Ascending aorta (tissue), 2 donors: ENCODE measurements around the gene NEK11. TPM values are rescaled to one million over a fixed set of nuclear protein-coding genes. Genes with fewer than 3 reads are reported as not detected.

Experiments
- DNase-seq, 2 donors: peaks; one replicate each; pipeline ENCODE4 v3.0.0-alpha.2; 2019; ENCODE audit warnings: low spot score in 2 of 2
- H3K27ac ChIP-seq, 2 donors: fragments of 200-600 bp; sonication (generic); one replicate each; pipeline ENCODE4 v1.5.1; 2016 to 2017; ENCODE audit warnings: mild to moderate bottlenecking in 1 of 2
- H3K27me3 ChIP-seq: fragments of 200-600 bp; sonication (generic); one replicate; pipeline ENCODE4 v1.5.1; 2017
- H3K36me3 ChIP-seq, 2 donors: fragments of 200-600 bp; sonication (generic); one replicate each; pipeline ENCODE4 v1.5.1; 2016
- H3K4me1 ChIP-seq, 2 donors: fragments of 200-600 bp; sonication (generic); one replicate each; pipeline ENCODE4 v1.5.1; 2016 to 2017; ENCODE audit warnings: mild to moderate bottlenecking in 1 of 2
- H3K4me3 ChIP-seq, 2 donors: fragments of 200-600 bp; sonication (generic); one replicate each; pipeline ENCODE4 v1.5.1; 2016 to 2017; ENCODE audit warnings: mild to moderate bottlenecking in 1 of 2
- H3K9me3 ChIP-seq, 2 donors: fragments of 200-600 bp; sonication (generic); one replicate each; pipeline ENCODE4 v1.5.1; 2016
- CTCF ChIP-seq, 3 experiments: fragments of 200-600 bp in 2 of 3; fragments of 450-650 bp in 1 of 3; sonication (generic) in 2 of 3; IDR thresholded peaks; one replicate each; pipeline ENCODE4 v1.5.1; 2016 to 2019; ENCODE audit warnings: antibody characterized with exemption in 3 of 3, mild to moderate bottlenecking in 1 of 3, moderate library complexity in 1 of 3
- intact Hi-C: fragments of 100-400 bp; cut with DNase I; formaldehyde crosslinking; loops from one replicate; pipeline ENCODE4 v1.15.1; 2023
- total RNA-seq: library from RNA; depleted of rRNA; stranded (reverse); fragments of >200 nt; gene quantifications from one replicate; pipeline ENCODE4 v1.1.0, GENCODE V29; 2016

The NEK11 gene
- total RNA-seq: 4.0 TPM

GRCh38 chr3:131026321-131027151 is at the start of gene NEK11, which contains the start of gene ASTE1:
Gene NEK11 (plus strand): TSS chr3:131026877. CDS start chr3:131029709, 2,832 bp downstream.
Gene ASTE1 (minus strand): TSS chr3:131026825. CDS start chr3:131025306, 1,519 bp downstream.
- Histone ChIP-seq H3K27me3 (no peaks in the 10 kb centered on the region), H3K36me3 (peaks cover 0 to 5% of the 10 kb centered on the region in 2 donors), H3K4me3 (peak within 1 kb of the TSS; percentile 72 to 83), H3K4me1 (peaks cover 0 to 18% of the 10 kb centered on the region in 2 donors), H3K27ac (peak within 1 kb of the TSS; percentile 77 to 86), H3K9me3 (no peaks in the 10 kb centered on the region)
- no peak for TF ChIP-seq CTCF (IDR thresholded peaks at IDR 0.05)
- peak; percentile 69 to 94 for DNase-seq
- intact Hi-C loops: loop anchor here (5.0 to 10.0 kb wide), 5 partner anchors 134 to 1388 kb away; partner anchors contain the start of genes ATP2C1, DNAJC13, MRPL3 and NUDT16

- TF ChIP-seq CTCF (IDR thresholded peaks at IDR 0.05): no peak
- intact Hi-C loops: no loop called here
- Histone ChIP-seq H3K4me3 (no peak overlapping the region), H3K4me1 (no peaks in the 10 kb centered on the region), H3K27ac (no peak overlapping the region), H3K27me3 (no peaks in the 10 kb centered on the region), H3K9me3 (no peaks in the 10 kb centered on the region), H3K36me3 (peaks cover 6 to 18% of the 10 kb centered on the region in 2 donors)
- DNase-seq: no peak
Measured at GRCh38 chr3:130979117-130979516, 47.6 kb upstream of the NEK11 start.

GRCh38 chr3:130981469-130981868 is 45.2 kb upstream of the NEK11 start:
- Histone ChIP-seq H3K9me3 (no peaks in the 10 kb centered on the region), H3K27me3 (no peaks in the 10 kb centered on the region), H3K4me1 (no peaks in the 10 kb centered on the region), H3K4me3 (no peak overlapping the region), H3K36me3 (peaks cover 2 to 3% of the 10 kb centered on the region in 2 donors), H3K27ac (no peak overlapping the region)
- TF ChIP-seq CTCF (IDR thresholded peaks at IDR 0.05): no peak
- no peak for DNase-seq
- intact Hi-C loops: no loop called here

- Histone ChIP-seq H3K9me3 (no peaks in the 10 kb centered on the region), H3K27ac (no peak overlapping the region), H3K4me3 (no peak overlapping the region), H3K4me1 (no peaks in the 10 kb centered on the region), H3K36me3 (peaks cover 8 to 28% of the 10 kb centered on the region in 2 donors), H3K27me3 (no peaks in the 10 kb centered on the region)
- intact Hi-C loops: no loop called here
- no peak for DNase-seq
- TF ChIP-seq CTCF (IDR thresholded peaks at IDR 0.05): no peak
Measured at GRCh38 chr3:130990282-130990681, 36.4 kb upstream of the NEK11 start.

- Histone ChIP-seq H3K4me1 (no peaks in the 10 kb centered on the region), H3K9me3 (no peaks in the 10 kb centered on the region), H3K27me3 (no peaks in the 10 kb centered on the region), H3K27ac (no peak overlapping the region), H3K36me3 (peaks cover 11 to 37% of the 10 kb centered on the region in 2 donors), H3K4me3 (no peak overlapping the region)
- no peak for TF ChIP-seq CTCF (IDR thresholded peaks at IDR 0.05)
- DNase-seq: no peak
- intact Hi-C loops: no loop called here
Measured at GRCh38 chr3:130991126-130991525, 35.6 kb upstream of the NEK11 start.
